SK-N-SH treated with all-trans-retinoic acid at 6 μM for 48 hours (cell line): ENCODE data around the gene GFPT1.

ENCODE experiments used
- ATAC-seq: fragments of 200-7000 bp; cut with Tn5 transposase; 3 replicates; pipeline ENCODE4 v1.9.1; 2020; ENCODE audit warnings: mild to moderate bottlenecking, moderate library complexity
- ARNTL ChIP-seq: fragments of 450-650 bp; formaldehyde crosslinking; IDR thresholded peaks from 2 replicates; pipeline ENCODE4 v1.5.0; 2020; ENCODE audit warnings: low read depth, mild to moderate bottlenecking, moderate library complexity, borderline replicate concordance
- BACH2 ChIP-seq: fragments of 250-450 bp; sonication (Bioruptor Pico); IDR thresholded peaks from 2 replicates; pipeline ENCODE4 v1.9.0; 2021; ENCODE audit warnings: mild to moderate bottlenecking, borderline replicate concordance
- CSDC2 ChIP-seq: fragments of 250-450 bp; sonication (Bioruptor Pico); IDR thresholded peaks from 2 replicates; pipeline ENCODE4 v1.5.0; 2020; ENCODE audit warnings: mild to moderate bottlenecking, moderate library complexity
- CSRNP3 ChIP-seq: fragments of 250-450 bp; sonication (Bioruptor Pico); IDR thresholded peaks from 2 replicates; pipeline ENCODE4 v1.5.1; 2021; ENCODE audit warnings: mild to moderate bottlenecking, moderate library complexity
- ESRRG ChIP-seq: fragments of 250-450 bp; sonication (Bioruptor Pico); IDR thresholded peaks from 2 replicates; pipeline ENCODE4 v1.6.1; 2021; ENCODE audit warnings: mild to moderate bottlenecking
- GLIS3 ChIP-seq: fragments of 250-450 bp; sonication (Bioruptor Pico); IDR thresholded peaks from 2 replicates; pipeline ENCODE4 v1.5.0; 2020; ENCODE audit warnings: mild to moderate bottlenecking, moderate library complexity
- ISL1 ChIP-seq: fragments of 250-450 bp; sonication (Bioruptor Pico); IDR thresholded peaks from 2 replicates; pipeline ENCODE4 v2.1.2; 2022; ENCODE audit warnings: mild to moderate bottlenecking, moderate library complexity
- OSR1 ChIP-seq: fragments of 250-450 bp; sonication (Bioruptor Pico); IDR thresholded peaks from 2 replicates; pipeline ENCODE4 v1.8.0; 2022; ENCODE audit warnings: moderate library complexity, mild to moderate bottlenecking, inconsistent platforms
- PATZ1 ChIP-seq: fragments of 250-450 bp; sonication (Bioruptor Pico); IDR thresholded peaks from 2 replicates; pipeline ENCODE4 v1.8.0; 2020; ENCODE audit warnings: mild to moderate bottlenecking, moderate library complexity, borderline replicate concordance
- POU6F1 ChIP-seq: fragments of 250-450 bp; sonication (Bioruptor Pico); IDR thresholded peaks from 2 replicates; pipeline ENCODE4 v1.8.0; 2021; ENCODE audit warnings: low read depth, mild to moderate bottlenecking, moderate library complexity, borderline replicate concordance
- PPARA ChIP-seq: fragments of 250-450 bp; sonication (Bioruptor Pico); IDR thresholded peaks from 2 replicates; pipeline ENCODE4 v1.5.0; 2020; ENCODE audit warnings: mild to moderate bottlenecking, borderline replicate concordance
- RARB ChIP-seq: fragments of 250-450 bp; sonication (Bioruptor Pico); IDR thresholded peaks from 2 replicates; pipeline ENCODE4 v1.8.0; 2021; ENCODE audit warnings: mild to moderate bottlenecking, moderate library complexity
- SNAI2 ChIP-seq: fragments of 250-450 bp; sonication (Bioruptor Pico); IDR thresholded peaks from 2 replicates; pipeline ENCODE4 v1.5.0; 2020; ENCODE audit warnings: mild to moderate bottlenecking, moderate library complexity
- TCF4 ChIP-seq: fragments of 250-450 bp; sonication (Bioruptor Pico); IDR thresholded peaks from 2 replicates; pipeline ENCODE4 v1.8.0; 2021; ENCODE audit warnings: mild to moderate bottlenecking, moderate library complexity, borderline replicate concordance
- TOX ChIP-seq: fragments of 250-450 bp; sonication (Bioruptor Pico); IDR thresholded peaks from 2 replicates; pipeline ENCODE4 v1.8.0; 2021; ENCODE audit warnings: mild to moderate bottlenecking, moderate library complexity, borderline replicate concordance
- TSHZ2 ChIP-seq: fragments of 250-450 bp; sonication (Bioruptor Pico); IDR thresholded peaks from 2 replicates; pipeline ENCODE4 v1.5.0; 2020; ENCODE audit warnings: mild to moderate bottlenecking, moderate library complexity
- ZC3H10 ChIP-seq: fragments of 250-450 bp; sonication (Bioruptor Pico); IDR thresholded peaks from 2 replicates; pipeline ENCODE4 v1.5.1; 2021; ENCODE audit warnings: mild to moderate bottlenecking, moderate library complexity
- ZFP3 ChIP-seq: fragments of 250-450 bp; sonication (Bioruptor Pico); IDR thresholded peaks from 2 replicates; pipeline ENCODE4 v1.5.0; 2020; ENCODE audit warnings: mild to moderate bottlenecking, moderate library complexity
- ZFP30 ChIP-seq: fragments of 450-650 bp; formaldehyde crosslinking; IDR thresholded peaks from 2 replicates; pipeline ENCODE4 v1.5.0; 2022; ENCODE audit warnings: mild to moderate bottlenecking, moderate library complexity
- ZNF565 ChIP-seq: fragments of 450-650 bp; formaldehyde crosslinking; conservative IDR thresholded peaks from 2 replicates; pipeline ENCODE4 v1.5.0; 2020; ENCODE audit warnings: low read depth, mild to moderate bottlenecking, moderate library complexity
- ZNF70 ChIP-seq: fragments of 450-650 bp; formaldehyde crosslinking; IDR thresholded peaks from 2 replicates; pipeline ENCODE4 v1.5.0; 2020; ENCODE audit warnings: mild to moderate bottlenecking, moderate library complexity
- ZNF8 ChIP-seq: fragments of 450-650 bp; formaldehyde crosslinking; IDR thresholded peaks from 2 replicates; pipeline ENCODE4 v1.5.0; 2020; ENCODE audit warnings: mild to moderate bottlenecking, moderate library complexity

The GFPT1 gene

GRCh38 chr2:69316550-69316949 is 70.5 kb downstream of the GFPT1 start:
- no peak for TF ChIP-seq TOX (CRISPR knock-in tag)
- TF ChIP-seq ZFP3 (CRISPR knock-in tag) = no peak
- no peak for TF ChIP-seq PPARA (CRISPR knock-in tag)
- TF ChIP-seq POU6F1 (CRISPR knock-in tag) = no peak
- TF ChIP-seq BACH2 (CRISPR knock-in tag) = no peak
- no peak for TF ChIP-seq SNAI2 (CRISPR knock-in tag)
- no peak for TF ChIP-seq ZFP30 (CRISPR knock-in tag)
- TF ChIP-seq CSRNP3 (CRISPR knock-in tag) = no peak
- TF ChIP-seq ISL1 (CRISPR knock-in tag) = no peak
- TF ChIP-seq ZNF70 = no peak
- no peak for TF ChIP-seq GLIS3 (CRISPR knock-in tag)
- no peak for TF ChIP-seq ESRRG (CRISPR knock-in tag)
- no peak for TF ChIP-seq ZNF8
- no peak for TF ChIP-seq CSDC2 (CRISPR knock-in tag)
- no peak for TF ChIP-seq TCF4 (CRISPR knock-in tag)
- no peak for TF ChIP-seq TSHZ2 (CRISPR knock-in tag)
- no peak for TF ChIP-seq PATZ1 (CRISPR knock-in tag)
- ATAC-seq = no peak

GRCh38 chr2:69315160-69315761 is 71.8 kb downstream of the GFPT1 start:
- TF ChIP-seq ZFP3 (CRISPR knock-in tag) (no peak), ZFP30 (CRISPR knock-in tag) (no peak), SNAI2 (CRISPR knock-in tag) (no peak), PATZ1 (CRISPR knock-in tag) (no peak), TSHZ2 (CRISPR knock-in tag) (no peak), ZC3H10 (no peak), ARNTL (CRISPR knock-in tag) (no peak), ZNF70 (no peak), RARB (CRISPR knock-in tag) (no peak), POU6F1 (CRISPR knock-in tag) (no peak), ZNF8 (no peak), CSDC2 (CRISPR knock-in tag) (no peak), BACH2 (CRISPR knock-in tag) (no peak), PPARA (CRISPR knock-in tag) (no peak), OSR1 (no peak), CSRNP3 (CRISPR knock-in tag) (no peak), ZNF565 (CRISPR knock-in tag) (no peak), ESRRG (CRISPR knock-in tag) (no peak), TCF4 (CRISPR knock-in tag) (no peak)
- TF ChIP-seq, all 23 proteins: peak for 0
- ATAC-seq = no peak
